Measurements from ENCODE around the gene ABCB10. TPM values are rescaled to one million over a fixed set of nuclear protein-coding genes. Genes with fewer than 3 reads are reported as not detected.

ABCB10 gene
- total RNA-seq, 1 donor from 2014 or later = 20.2 TPM

- peaks cover 18% of the 10 kb centered on the region for H3K4me1 Mint-ChIP-seq (ENCODE audit: unreplicated experiment)
- DNase-seq (ENCODE audit: extremely low spot score, unreplicated experiment) = no peak
- no peaks in the 10 kb centered on the region for H3K27me3 Mint-ChIP-seq (ENCODE audit: unreplicated experiment)
- no peak for TF ChIP-seq CTCF (IDR thresholded peaks at IDR 0.05)
- H3K4me3 Mint-ChIP-seq (ENCODE audit: unreplicated experiment) = no peak overlapping the region
- H3K36me3 Mint-ChIP-seq (ENCODE audit: unreplicated experiment) = peaks cover 16% of the 10 kb centered on the region
- peak overlapping the region; percentile 5 for H3K27ac Mint-ChIP-seq (ENCODE audit: unreplicated experiment)
- H3K9me3 Mint-ChIP-seq (ENCODE audit: unreplicated experiment) = no peaks in the 10 kb centered on the region
Observed at GRCh38 chr1:229550812-229551567, 7.5 kb downstream of the ABCB10 start.

GRCh38 chr1:229547542-229547941 lies 11.0 kb downstream of the ABCB10 start:
- Mint-ChIP-seq H3K27me3 (ENCODE audit: unreplicated experiment) (no peaks in the 10 kb centered on the region), H3K4me1 (ENCODE audit: unreplicated experiment) (no peaks in the 10 kb centered on the region)

GRCh38 chr1:229544587-229544986 lies 13.9 kb downstream of the ABCB10 start:
- Mint-ChIP-seq H3K36me3 (ENCODE audit: unreplicated experiment) (peaks cover 36% of the 10 kb centered on the region), H3K27me3 (ENCODE audit: unreplicated experiment) (no peaks in the 10 kb centered on the region), H3K4me1 (ENCODE audit: unreplicated experiment) (no peaks in the 10 kb centered on the region), H3K27ac (ENCODE audit: unreplicated experiment) (no peak overlapping the region), H3K9me3 (ENCODE audit: unreplicated experiment) (no peaks in the 10 kb centered on the region), H3K4me3 (ENCODE audit: unreplicated experiment) (no peak overlapping the region)
- no peak for DNase-seq (ENCODE audit: extremely low spot score, unreplicated experiment)
- TF ChIP-seq CTCF (IDR thresholded peaks at IDR 0.05) = no peak

More at GRCh38 chr1:229547542-229547941, 11.0 kb downstream of the ABCB10 start:
- Mint-ChIP-seq H3K4me3 (ENCODE audit: unreplicated experiment) (no peak overlapping the region), H3K27ac (ENCODE audit: unreplicated experiment) (no peak overlapping the region), H3K9me3 (ENCODE audit: unreplicated experiment) (no peaks in the 10 kb centered on the region), H3K36me3 (ENCODE audit: unreplicated experiment) (peaks cover 23% of the 10 kb centered on the region)
- DNase-seq (ENCODE audit: extremely low spot score, unreplicated experiment) = no peak
- no peak for TF ChIP-seq CTCF (IDR thresholded peaks at IDR 0.05)

- H3K36me3 Mint-ChIP-seq (ENCODE audit: unreplicated experiment) = peaks cover 47% of the 10 kb centered on the region
- DNase-seq (ENCODE audit: extremely low spot score, unreplicated experiment) = peak; percentile 63
Observed at GRCh38 chr1:229539863-229540506, 18.5 kb downstream of the ABCB10 start.

More at GRCh38 chr1:229539863-229540506, 18.5 kb downstream of the ABCB10 start:
- H3K4me3 Mint-ChIP-seq (ENCODE audit: unreplicated experiment) = no peak overlapping the region
- H3K27me3 Mint-ChIP-seq (ENCODE audit: unreplicated experiment) = no peaks in the 10 kb centered on the region
- H3K27ac Mint-ChIP-seq (ENCODE audit: unreplicated experiment) = no peak overlapping the region
- no peaks in the 10 kb centered on the region for H3K9me3 Mint-ChIP-seq (ENCODE audit: unreplicated experiment)
- no peak for TF ChIP-seq CTCF (IDR thresholded peaks at IDR 0.05)
- no peaks in the 10 kb centered on the region for H3K4me1 Mint-ChIP-seq (ENCODE audit: unreplicated experiment)
